CD14-positive monocyte (primary cell): ENCODE data around the gene CTSH. TPM values are rescaled to one million over a fixed set of nuclear protein-coding genes. Genes with fewer than 3 reads are reported as not detected.

Experiments used
- DNase-seq, 3 donors: peaks; one replicate each; pipeline ENCODE4 v3.0.0-alpha.2; 2011 to 2022
- H2AFZ ChIP-seq: 2 replicates; pipeline ENCODE4 v1.6.0; 2012; ENCODE audit warnings: mild to moderate bottlenecking, low read depth, low read length, inconsistent platforms; ENCODE audit not compliant: insufficient read depth, poor library complexity, severe bottlenecking
- H3K27ac ChIP-seq, 2 donors: 1 replicate in 1 of 2; 2 replicates in 1 of 2; pipeline ENCODE4 v1.5.1; 2012 to 2013; ENCODE audit warnings: low read length in 2 of 2, control low read depth in 1 of 2, inconsistent platforms in 1 of 2, low read depth in 1 of 2, mild to moderate bottlenecking in 1 of 2
- H3K27me3 ChIP-seq, 2 donors: one replicate each; pipeline versions ENCODE4 v1.6.0 to v1.6.1; 2011 to 2013; ENCODE audit warnings: low read length in 2 of 2; ENCODE audit not compliant: control insufficient read depth in 2 of 2, insufficient read depth in 2 of 2
- H3K36me3 ChIP-seq, 2 donors: replicated peaks in 1 of 2; 1 replicate in 1 of 2; 2 replicates in 1 of 2; pipeline versions ENCODE4 v1.5.1 to v1.6.1; 2012 to 2013; ENCODE audit warnings: low read length in 2 of 2, control low read depth in 1 of 2, inconsistent platforms in 1 of 2, mild to moderate bottlenecking in 1 of 2; ENCODE audit not compliant: insufficient read depth in 2 of 2, control insufficient read depth in 1 of 2
- H3K4me1 ChIP-seq, 2 donors: 1 replicate in 1 of 2; 2 replicates in 1 of 2; pipeline versions ENCODE4 v1.5.1 to v1.6.1; 2012 to 2013; ENCODE audit warnings: low read length in 2 of 2, control low read depth in 1 of 2, inconsistent platforms in 1 of 2, mild to moderate bottlenecking in 1 of 2, moderate library complexity in 1 of 2; ENCODE audit not compliant: insufficient read depth in 2 of 2, control insufficient read depth in 1 of 2
- H3K4me2 ChIP-seq: replicated peaks from 2 replicates; pipeline ENCODE3; 2012; ENCODE audit warnings: low read length, moderate library complexity, mild to moderate bottlenecking; ENCODE audit not compliant: poor library complexity, severe bottlenecking; ENCODE audit errors: extremely low read depth
- H3K4me3 ChIP-seq, 3 experiments: fragments of 200-600 bp in 1 of 3; sonication (generic) in 1 of 3; replicated peaks in 1 of 3; 1 replicate in 2 of 3; 2 replicates in 1 of 3; pipeline ENCODE4 v1.5.1; 2011 to 2013; ENCODE audit warnings: low read length in 3 of 3, mild to moderate bottlenecking in 3 of 3, control low read depth in 2 of 3, low read depth in 2 of 3, inconsistent platforms in 1 of 3, moderate library complexity in 1 of 3
- H3K79me2 ChIP-seq: 2 replicates; pipeline ENCODE4 v1.6.0; 2012; ENCODE audit warnings: mild to moderate bottlenecking, control low read depth, inconsistent platforms, low read length, moderate library complexity; ENCODE audit not compliant: insufficient read depth
- H3K9ac ChIP-seq: 2 replicates; pipeline ENCODE4 v1.6.0; 2017; ENCODE audit warnings: low read length, mild to moderate bottlenecking; ENCODE audit not compliant: insufficient read depth, poor library complexity, severe bottlenecking
- H3K9me3 ChIP-seq, 2 donors: replicated peaks in 1 of 2; 1 replicate in 1 of 2; 2 replicates in 1 of 2; pipeline versions ENCODE4 v1.5.1 to v1.6.1; 2012 to 2013; ENCODE audit warnings: low read length in 2 of 2, control low read depth in 1 of 2; ENCODE audit not compliant: control insufficient read depth in 1 of 2, insufficient read depth in 1 of 2
- H4K20me1 ChIP-seq: 2 replicates; pipeline ENCODE4 v1.6.0; 2012; ENCODE audit warnings: mild to moderate bottlenecking, low read length, control low read depth, moderate library complexity; ENCODE audit not compliant: insufficient read depth
- H3K27ac Mint-ChIP-seq, 7 donors: one replicate each; pipeline ENCODE4 v1.8.0; 2020; ENCODE audit warnings: mild to moderate bottlenecking in 7 of 7, mixed read lengths in 7 of 7, moderate library complexity in 6 of 7, inconsistent platforms in 2 of 7
- H3K27me3 Mint-ChIP-seq, 3 donors: one replicate each; pipeline ENCODE4 v1.8.0; 2021 to 2022; ENCODE audit warnings: low read depth in 3 of 3, mild to moderate bottlenecking in 3 of 3, mixed read lengths in 3 of 3, moderate library complexity in 3 of 3, inconsistent platforms in 1 of 3
- H3K36me3 Mint-ChIP-seq, 2 donors: one replicate each; pipeline ENCODE4 v1.8.0; 2020; ENCODE audit warnings: mixed read lengths in 2 of 2, inconsistent platforms in 1 of 2, mild to moderate bottlenecking in 1 of 2
- H3K4me1 Mint-ChIP-seq: one replicate; pipeline ENCODE4 v1.8.0; 2020; ENCODE audit warnings: mild to moderate bottlenecking, mixed read lengths
- H3K4me3 Mint-ChIP-seq, 2 donors: one replicate each; pipeline ENCODE4 v1.8.0; 2020; ENCODE audit warnings: mild to moderate bottlenecking in 2 of 2, mixed read lengths in 2 of 2, moderate library complexity in 1 of 2
- H3K9me3 Mint-ChIP-seq, 7 donors: one replicate each; pipeline ENCODE4 v1.8.0; 2020 to 2022; ENCODE audit warnings: mixed read lengths in 7 of 7, mild to moderate bottlenecking in 6 of 7, moderate library complexity in 6 of 7, inconsistent platforms in 2 of 7
- CTCF ChIP-seq: fragments of 200-600 bp; IDR thresholded peaks from one replicate; pipeline ENCODE4 v1.8.0; 2022; ENCODE audit warnings: antibody characterized with exemption, mild to moderate bottlenecking
- WGBS: methylation state at CpG from one replicate; pipeline ENCODE4 v1.1.5; 2013; ENCODE audit warnings: missing lambda C conversion rate; ENCODE audit not compliant: insufficient coverage; 5-methylcytosine and 5-hydroxymethylcytosine counted together
- intact Hi-C, 2 donors: fragments of 100-400 bp; cut with micrococcal nuclease; formaldehyde crosslinking; loops; one replicate each; pipeline versions ENCODE4 v1.15.0 to v1.15.1; 2023
- polyA plus RNA-seq, 3 donors: library from polyadenylated mRNA; depleted of rRNA in 1 of 3; unstranded in 2 of 3; stranded (reverse) in 1 of 3; fragments of 300-500 nt in 2 of 3; fragments of >200 nt in 1 of 3; fragmentation: Illumina TruSeq in 2 of 3; gene quantifications; 1 replicate in 2 of 3; 2 replicates in 1 of 3; pipeline ENCODE4 v1.2.3, GENCODE V29; 2012 to 2021

Gene CTSH
- polyA plus RNA-seq, 3 donors, result 555 to 884 (median 756) TPM

- no peak overlapping the region for H2AFZ ChIP-seq
- no peaks in the 10 kb centered on the region for H3K9me3 ChIP-seq
- Mint-ChIP-seq H3K36me3 (peaks cover 0 to 1% of the 10 kb centered on the region in 2 donors), H3K9me3 (peaks cover 0 to 3% (median 0%) of the 10 kb centered on the region in 7 donors), H3K27me3 (peaks cover 4 to 9% (median 8%) of the 10 kb centered on the region in 3 donors), H3K4me1 (no peaks in the 10 kb centered on the region), H3K27ac (no peak overlapping the region), H3K4me3 (no peak overlapping the region)
- no peaks in the 10 kb centered on the region for H3K27me3 ChIP-seq
- H3K4me3 ChIP-seq, result no peak overlapping the region
- H3K4me2 ChIP-seq, result no peak overlapping the region
- H3K36me3 ChIP-seq, result no peaks in the 10 kb centered on the region
- no peak for TF ChIP-seq CTCF
- no peak overlapping the region for H3K9ac ChIP-seq
- 91% methylated on average over 6 of the region's 6 CpGs for WGBS
- H3K27ac ChIP-seq, result no peak overlapping the region
- H3K4me1 ChIP-seq, result no peaks in the 10 kb centered on the region
- no peaks in the 10 kb centered on the region for H4K20me1 ChIP-seq
- H3K79me2 ChIP-seq, result no peaks in the 10 kb centered on the region
- intact Hi-C loops, result no loop called here
- DNase-seq, result no peak
Observed at GRCh38 chr15:78960308-78960707, 15.5 kb upstream of the CTSH start.

- H3K4me1 Mint-ChIP-seq, result no peaks in the 10 kb centered on the region
- Histone ChIP-seq H3K4me2 (no peak overlapping the region), H4K20me1 (no peaks in the 10 kb centered on the region), H3K9ac (no peak overlapping the region), H3K4me3 (no peak overlapping the region), H3K79me2 (no peaks in the 10 kb centered on the region), H3K27me3 (no peaks in the 10 kb centered on the region), H3K36me3 (no peaks in the 10 kb centered on the region), H3K27ac (no peak overlapping the region), H3K9me3 (no peaks in the 10 kb centered on the region), H2AFZ (no peak overlapping the region), H3K4me1 (no peaks in the 10 kb centered on the region)
- WGBS, result 98% methylated on average over 9 of the region's 10 CpGs
- peaks cover 0 to 3% (median 0%) of the 10 kb centered on the region in 7 donors for H3K9me3 Mint-ChIP-seq
- peaks cover 4 to 10% (median 9%) of the 10 kb centered on the region in 3 donors for H3K27me3 Mint-ChIP-seq
- no peak overlapping the region for H3K27ac Mint-ChIP-seq
- intact Hi-C loops, result no loop called here
- TF ChIP-seq CTCF, result no peak
- H3K36me3 Mint-ChIP-seq, result peaks cover 0 to 1% of the 10 kb centered on the region in 2 donors
- no peak for DNase-seq
- H3K4me3 Mint-ChIP-seq, result no peak overlapping the region
Observed at GRCh38 chr15:78959360-78959759, 14.5 kb upstream of the CTSH start.
